HepG2 (cell line): ENCODE measurements around the gene AGRN. TPM values are rescaled to one million over a fixed set of nuclear protein-coding genes. Genes with fewer than 3 reads are reported as not detected.

Source experiments
- IRX3 ChIP-seq: sonication (generic); formaldehyde crosslinking; IDR thresholded peaks from 2 replicates; pipeline ENCODE4 v1.8.1; 2023; ENCODE audit warnings: mild to moderate bottlenecking, low read depth, missing genetic modification reagents, borderline replicate concordance
- MEIS2 ChIP-seq: sonication (generic); formaldehyde crosslinking; IDR thresholded peaks from 2 replicates; pipeline ENCODE4 v1.9.0; 2021; ENCODE audit warnings: mild to moderate bottlenecking, missing genetic modification reagents
- RBAK ChIP-seq: sonication (generic); formaldehyde crosslinking; IDR thresholded peaks from 2 replicates; pipeline ENCODE4 v1.5.1; 2020; ENCODE audit warnings: mild to moderate bottlenecking, missing genetic modification reagents
- SMAD3 ChIP-seq: sonication (generic); formaldehyde crosslinking; IDR thresholded peaks from 2 replicates; pipeline ENCODE4 v1.4.0; 2020; ENCODE audit warnings: missing genetic modification reagents
- SOX13 ChIP-seq, 3 experiments: fragments of 450-650 bp in 1 of 3; sonication (generic) in 1 of 3; formaldehyde crosslinking in 1 of 3; IDR thresholded peaks in 2 of 3; conservative IDR thresholded peaks in 1 of 3; 2 replicates each; pipeline versions ENCODE4 v1.5.0 to v1.6.1; 2016 to 2020; ENCODE audit warnings: antibody characterized with exemption in 1 of 3, mild to moderate bottlenecking in 1 of 3, missing compliant biosample characterization in 1 of 3, missing genetic modification reagents in 1 of 3, moderate library complexity in 1 of 3
- ZBTB20 ChIP-seq: sonication (generic); formaldehyde crosslinking; IDR thresholded peaks from 2 replicates; pipeline ENCODE4 v1.8.1; 2023; ENCODE audit warnings: missing genetic modification reagents, low read depth, mild to moderate bottlenecking, borderline replicate concordance
- ZBTB8A ChIP-seq: sonication (generic); formaldehyde crosslinking; IDR thresholded peaks from 2 replicates; pipeline ENCODE4 v1.4.0; 2020; ENCODE audit warnings: mild to moderate bottlenecking, low read depth, missing genetic modification reagents, borderline replicate concordance
- ZNF12 ChIP-seq: sonication (generic); formaldehyde crosslinking; IDR thresholded peaks from 2 replicates; pipeline ENCODE4 v1.5.0; 2020; ENCODE audit warnings: missing genetic modification reagents
- ZNF235 ChIP-seq: sonication (generic); formaldehyde crosslinking; IDR thresholded peaks from 2 replicates; pipeline ENCODE4 v1.8.1; 2023; ENCODE audit warnings: mild to moderate bottlenecking, missing genetic modification reagents, borderline replicate concordance
- ZNF687 ChIP-seq: sonication (generic); formaldehyde crosslinking; IDR thresholded peaks from 2 replicates; pipeline ENCODE4 v1.5.1; 2020; ENCODE audit warnings: mild to moderate bottlenecking, missing genetic modification reagents, moderate library complexity
- polyA plus RNA-seq, 8 experiments: library from polyadenylated mRNA; depleted of rRNA in 3 of 8; stranded (reverse) in 7 of 8; unstranded in 1 of 8; fragments of >200 nt; fragmentation: Illumina TruSeq in 4 of 8; extraction: Trizol in 4 of 8; gene quantifications; 2 replicates each; pipeline versions ENCODE4 v1.2.1 to v1.2.3, GENCODE V29; 2011 to 2016; ENCODE audit warnings: low read depth in 4 of 8, missing spikeins in 1 of 8, mixed read lengths in 1 of 8; ENCODE audit not compliant: insufficient read depth in 1 of 8
- total RNA-seq, 5 experiments: library from RNA; depleted of rRNA; stranded (reverse); fragments of >200 nt; fragmentation: Illumina TruSeq; extraction: Trizol; gene quantifications; 2 replicates each; pipeline ENCODE4 v1.2.3, GENCODE V29; 2016; ENCODE audit warnings: low read depth in 1 of 5
- TF ChIP-seq, protein P1 (sequence below), 2 experiments: IDR thresholded peaks; 2 replicates each; pipeline ENCODE4 v1.6.1; 2011 to 2012; ENCODE audit warnings: low read length in 2 of 2, borderline replicate concordance in 1 of 2, low read depth in 1 of 2, mild to moderate bottlenecking in 1 of 2, moderate library complexity in 1 of 2

Gene AGRN
- total and polyA plus RNA-seq, 2 of the 13 experiments (the other 11 are each of a cell fraction or from before 2014, with no cell fraction given), result 29.8 to 65.2 TPM

GRCh38 chr1:1014799-1015681 lies 4.9 kb upstream of the AGRN start (continued):
- TF ChIP-seq, protein P1, sequence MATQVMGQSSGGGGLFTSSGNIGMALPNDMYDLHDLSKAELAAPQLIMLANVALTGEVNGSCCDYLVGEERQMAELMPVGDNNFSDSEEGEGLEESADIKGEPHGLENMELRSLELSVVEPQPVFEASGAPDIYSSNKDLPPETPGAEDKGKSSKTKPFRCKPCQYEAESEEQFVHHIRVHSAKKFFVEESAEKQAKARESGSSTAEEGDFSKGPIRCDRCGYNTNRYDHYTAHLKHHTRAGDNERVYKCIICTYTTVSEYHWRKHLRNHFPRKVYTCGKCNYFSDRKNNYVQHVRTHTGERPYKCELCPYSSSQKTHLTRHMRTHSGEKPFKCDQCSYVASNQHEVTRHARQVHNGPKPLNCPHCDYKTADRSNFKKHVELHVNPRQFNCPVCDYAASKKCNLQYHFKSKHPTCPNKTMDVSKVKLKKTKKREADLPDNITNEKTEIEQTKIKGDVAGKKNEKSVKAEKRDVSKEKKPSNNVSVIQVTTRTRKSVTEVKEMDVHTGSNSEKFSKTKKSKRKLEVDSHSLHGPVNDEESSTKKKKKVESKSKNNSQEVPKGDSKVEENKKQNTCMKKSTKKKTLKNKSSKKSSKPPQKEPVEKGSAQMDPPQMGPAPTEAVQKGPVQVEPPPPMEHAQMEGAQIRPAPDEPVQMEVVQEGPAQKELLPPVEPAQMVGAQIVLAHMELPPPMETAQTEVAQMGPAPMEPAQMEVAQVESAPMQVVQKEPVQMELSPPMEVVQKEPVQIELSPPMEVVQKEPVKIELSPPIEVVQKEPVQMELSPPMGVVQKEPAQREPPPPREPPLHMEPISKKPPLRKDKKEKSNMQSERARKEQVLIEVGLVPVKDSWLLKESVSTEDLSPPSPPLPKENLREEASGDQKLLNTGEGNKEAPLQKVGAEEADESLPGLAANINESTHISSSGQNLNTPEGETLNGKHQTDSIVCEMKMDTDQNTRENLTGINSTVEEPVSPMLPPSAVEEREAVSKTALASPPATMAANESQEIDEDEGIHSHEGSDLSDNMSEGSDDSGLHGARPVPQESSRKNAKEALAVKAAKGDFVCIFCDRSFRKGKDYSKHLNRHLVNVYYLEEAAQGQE (IDR thresholded peaks at IDR 0.05; ENCODE audit: borderline replicate concordance in 1 of 2, low read depth in 1 of 2, low read length in 2 of 2), result no peak
- TF ChIP-seq IRX3 (CRISPR knock-in tag) (no peak), RBAK (CRISPR knock-in tag) (no peak), ZNF687 (CRISPR knock-in tag) (peak; percentile 43), MEIS2 (CRISPR knock-in tag) (peak; percentile 17; the same call in 1 of the 2 replicates), ZNF235 (CRISPR knock-in tag) (no peak), ZBTB20 (CRISPR knock-in tag) (no peak), ZBTB8A (CRISPR knock-in tag) (no peak), SOX13 (IDR thresholded peaks at IDR 0.05) (no peak), SOX13 (CRISPR knock-in tag; conservative IDR thresholded peaks at IDR 0.05 in 1 of 2, IDR thresholded peaks at IDR 0.05 in 1 of 2) (0 out of 4 replicates have a peak, but pooled peaks of 1 of the 2 experiments have one; percentile 8), SMAD3 (CRISPR knock-in tag) (no peak), ZNF12 (CRISPR knock-in tag) (no peak)
